ENCODE results near the gene WFIKKN2. TPM values are rescaled to one million over a fixed set of nuclear protein-coding genes. Genes with fewer than 3 reads are reported as not detected.

WFIKKN2 gene
- total and polyA plus RNA-seq, 4 experiments from 2014 or later = not detected

GRCh38 chr17:50797135-50797810, 38.1 kb upstream of the WFIKKN2 start:
- no peak overlapping the region for H3K27ac Mint-ChIP-seq

GRCh38 chr17:50798424-50799288, 36.7 kb upstream of the WFIKKN2 start:
- intact Hi-C loops (cut with micrococcal nuclease) = no loop called here
- POLR2A ChIA-PET (ENCODE audit: partially characterized antibody) = no interaction called here

More at GRCh38 chr17:50797135-50797810, 38.1 kb upstream of the WFIKKN2 start:
- Mint-ChIP-seq H3K4me1 (no peaks in the 10 kb centered on the region), H3K36me3 (no peaks in the 10 kb centered on the region), H3K27me3 (no peaks in the 10 kb centered on the region), H3K9me3 (no peaks in the 10 kb centered on the region), H3K4me3 (no peak overlapping the region)
- Histone ChIP-seq H3K27ac (ENCODE audit: low read depth, low read length) (no peak overlapping the region), H3K36me3 (ENCODE audit: insufficient read depth, low read length) (no peaks in the 10 kb centered on the region), H3K27me3 (ENCODE audit: insufficient read depth, low read length) (no peaks in the 10 kb centered on the region), H3K9me3 (ENCODE audit: control insufficient read depth in 1 of 2, low read length in 2 of 2) (no peaks in the 10 kb centered on the region), H3K4me3 (ENCODE audit: low read length in 2 of 2) (no peak overlapping the region), H3K4me1 (ENCODE audit: insufficient read depth, low read length) (no peaks in the 10 kb centered on the region)
- ChIA-PET CTCF (ENCODE audit: partially characterized antibody) (interaction anchor here (0.6 to 1.4 kb wide), 2 partner anchors 11 to 59 kb away, joined by 3 to 4 read pairs; no protein-coding TSS in a partner anchor), POLR2A (ENCODE audit: partially characterized antibody) (no interaction called here)
- intact Hi-C loops (cut with micrococcal nuclease) = no loop called here
- no peak for DNase-seq

DNA sequence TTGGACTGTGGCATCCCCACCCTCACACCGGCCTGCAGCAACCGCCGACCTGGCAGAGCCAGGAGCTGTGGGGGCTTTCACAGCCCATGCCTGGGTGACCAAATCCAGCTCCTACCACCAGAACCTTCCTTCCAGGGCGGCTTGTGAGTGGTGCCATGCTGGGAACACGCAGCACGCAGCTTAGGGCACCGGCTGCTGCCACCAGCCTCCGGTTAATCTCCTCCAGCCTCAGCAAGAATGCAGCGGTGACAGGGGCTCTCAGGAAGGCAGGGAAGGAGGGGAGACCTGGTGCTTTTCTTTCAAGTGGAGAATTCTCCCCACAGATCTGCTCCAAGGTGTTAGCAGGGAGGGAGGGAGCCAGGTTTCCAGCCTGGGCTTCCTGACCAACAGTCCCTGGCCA, 35.8 kb upstream of the WFIKKN2 start:
- H3K4me1 ChIP-seq (ENCODE audit: insufficient read depth, low read length) = no peaks in the 10 kb centered on the region
- intact Hi-C loops (cut with micrococcal nuclease) = no loop called here
- H3K9me3 ChIP-seq (ENCODE audit: control insufficient read depth in 1 of 2, low read length in 2 of 2) = no peaks in the 10 kb centered on the region
- no peak overlapping the region for H3K4me3 ChIP-seq (ENCODE audit: low read length in 2 of 2)
- Mint-ChIP-seq H3K27me3 (no peaks in the 10 kb centered on the region), H3K4me1 (no peaks in the 10 kb centered on the region), H3K9me3 (no peaks in the 10 kb centered on the region), H3K36me3 (no peaks in the 10 kb centered on the region), H3K27ac (peak overlapping the region in 1 of 7 donors; percentile 35), H3K4me3 (no peak overlapping the region)
- no peaks in the 10 kb centered on the region for H3K36me3 ChIP-seq (ENCODE audit: insufficient read depth, low read length)
- DNase-seq = no peak
- ChIA-PET CTCF (ENCODE audit: partially characterized antibody) (interaction anchor here (1.3 to 3.1 kb wide), 2 partner anchors 16 to 18 kb away, joined by 5 to 9 read pairs; no protein-coding TSS in a partner anchor), POLR2A (ENCODE audit: partially characterized antibody) (no interaction called here)
- H3K27ac ChIP-seq (ENCODE audit: low read depth, low read length) = no peak overlapping the region
- H3K27me3 ChIP-seq (ENCODE audit: insufficient read depth, low read length) = no peaks in the 10 kb centered on the region

More at GRCh38 chr17:50798424-50799288, 36.7 kb upstream of the WFIKKN2 start:
- Mint-ChIP-seq H3K36me3 (no peaks in the 10 kb centered on the region), H3K9me3 (no peaks in the 10 kb centered on the region), H3K4me3 (no peak overlapping the region), H3K27ac (peak overlapping the region in 1 of 7 donors; percentile 46), H3K4me1 (no peaks in the 10 kb centered on the region), H3K27me3 (no peaks in the 10 kb centered on the region)
- Histone ChIP-seq H3K27ac (ENCODE audit: low read depth, low read length) (no peak overlapping the region), H3K36me3 (ENCODE audit: insufficient read depth, low read length) (no peaks in the 10 kb centered on the region), H3K4me3 (ENCODE audit: low read length in 2 of 2) (no peak overlapping the region), H3K4me1 (ENCODE audit: insufficient read depth, low read length) (no peaks in the 10 kb centered on the region), H3K9me3 (ENCODE audit: control insufficient read depth in 1 of 2, low read length in 2 of 2) (no peaks in the 10 kb centered on the region), H3K27me3 (ENCODE audit: insufficient read depth, low read length) (no peaks in the 10 kb centered on the region)
- CTCF ChIA-PET (ENCODE audit: partially characterized antibody) = interaction anchor here (1.3 to 3.1 kb wide), 2 partner anchors 15 to 19 kb away, joined by 5 to 9 read pairs; no protein-coding TSS in a partner anchor
- DNase-seq = no peak

- no peaks in the 10 kb centered on the region for H3K27me3 Mint-ChIP-seq
- CTCF ChIA-PET (ENCODE audit: partially characterized antibody) = interaction anchor here (3.1 kb wide), 1 partner anchor 17 kb away, joined by 9 read pairs; no protein-coding TSS in a partner anchor
- H3K4me3 Mint-ChIP-seq = no peak overlapping the region
- no peak overlapping the region for H3K27ac Mint-ChIP-seq
- H3K36me3 Mint-ChIP-seq = no peaks in the 10 kb centered on the region
- H3K4me1 Mint-ChIP-seq = no peaks in the 10 kb centered on the region
- Histone ChIP-seq H3K4me1 (ENCODE audit: insufficient read depth, low read length) (no peaks in the 10 kb centered on the region), H3K27me3 (ENCODE audit: insufficient read depth, low read length) (no peaks in the 10 kb centered on the region), H3K27ac (ENCODE audit: low read depth, low read length) (no peak overlapping the region), H3K9me3 (ENCODE audit: control insufficient read depth in 1 of 2, low read length in 2 of 2) (no peaks in the 10 kb centered on the region), H3K4me3 (ENCODE audit: low read length in 2 of 2) (no peak overlapping the region), H3K36me3 (ENCODE audit: insufficient read depth, low read length) (no peaks in the 10 kb centered on the region)
- DNase-seq = no peak
- POLR2A ChIA-PET (ENCODE audit: partially characterized antibody) = no interaction called here
- intact Hi-C loops (cut with micrococcal nuclease) = no loop called here
- H3K9me3 Mint-ChIP-seq = no peaks in the 10 kb centered on the region
These were observed 35.1 kb upstream of the WFIKKN2 start for GRCh38 chr17:50800196-50800700.

GRCh38 chr17:50802609-50803571, 32.5 kb upstream of the WFIKKN2 start:
- H3K4me3 Mint-ChIP-seq = no peak overlapping the region
- Histone ChIP-seq H3K36me3 (ENCODE audit: insufficient read depth, low read length) (no peaks in the 10 kb centered on the region), H3K9me3 (ENCODE audit: control insufficient read depth in 1 of 2, low read length in 2 of 2) (no peaks in the 10 kb centered on the region), H3K4me1 (ENCODE audit: insufficient read depth, low read length) (no peaks in the 10 kb centered on the region), H3K4me3 (ENCODE audit: low read length in 2 of 2) (no peak overlapping the region), H3K27ac (ENCODE audit: low read depth, low read length) (no peak overlapping the region), H3K27me3 (ENCODE audit: insufficient read depth, low read length) (no peaks in the 10 kb centered on the region)
- ChIA-PET CTCF (ENCODE audit: partially characterized antibody) (interaction anchor here (1.0 to 2.6 kb wide), 3 partner anchors 14 to 20 kb away, joined by 3 to 7 read pairs (median 4); no protein-coding TSS in a partner anchor), POLR2A (ENCODE audit: partially characterized antibody) (no interaction called here)
- no peaks in the 10 kb centered on the region for H3K36me3 Mint-ChIP-seq
- H3K4me1 Mint-ChIP-seq = no peaks in the 10 kb centered on the region
- no peak overlapping the region for H3K27ac Mint-ChIP-seq
- H3K9me3 Mint-ChIP-seq = no peaks in the 10 kb centered on the region
- no peaks in the 10 kb centered on the region for H3K27me3 Mint-ChIP-seq
- intact Hi-C loops (cut with micrococcal nuclease) = no loop called here
- no peak for DNase-seq

DNA sequence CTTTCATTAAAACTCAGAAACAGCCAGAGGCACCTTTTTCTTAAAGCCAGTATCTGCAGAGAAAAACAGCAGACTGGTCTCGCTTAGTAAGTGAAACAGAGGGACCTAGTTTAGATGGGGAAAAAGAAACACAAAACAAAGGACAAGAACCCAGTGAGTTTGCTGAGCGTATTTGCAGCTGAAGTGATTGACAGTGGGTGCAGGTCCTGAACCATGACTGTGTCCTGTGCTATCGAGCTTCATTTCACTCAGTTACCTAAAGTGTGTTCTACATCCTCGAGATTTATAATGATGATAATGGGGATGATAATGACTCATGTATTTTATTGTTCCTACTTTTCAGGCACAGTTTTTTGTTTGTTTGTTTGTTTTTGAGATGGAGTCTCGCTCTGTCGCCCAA, 31.7 kb upstream of the WFIKKN2 start:
- POLR2A ChIA-PET (ENCODE audit: partially characterized antibody) = no interaction called here
- Mint-ChIP-seq H3K27me3 (no peaks in the 10 kb centered on the region), H3K9me3 (no peaks in the 10 kb centered on the region), H3K4me1 (no peaks in the 10 kb centered on the region), H3K4me3 (no peak overlapping the region), H3K27ac (no peak overlapping the region), H3K36me3 (no peaks in the 10 kb centered on the region)
- Histone ChIP-seq H3K4me1 (ENCODE audit: insufficient read depth, low read length) (no peaks in the 10 kb centered on the region), H3K9me3 (ENCODE audit: control insufficient read depth in 1 of 2, low read length in 2 of 2) (no peaks in the 10 kb centered on the region), H3K36me3 (ENCODE audit: insufficient read depth, low read length) (no peaks in the 10 kb centered on the region), H3K27me3 (ENCODE audit: insufficient read depth, low read length) (no peaks in the 10 kb centered on the region), H3K4me3 (ENCODE audit: low read length in 2 of 2) (no peak overlapping the region), H3K27ac (ENCODE audit: low read depth, low read length) (no peak overlapping the region)
- no peak for DNase-seq
- CTCF ChIA-PET (ENCODE audit: partially characterized antibody) = interaction anchor here (2.6 kb wide), 1 partner anchor 20 kb away, joined by 7 read pairs; no protein-coding TSS in a partner anchor
- intact Hi-C loops (cut with micrococcal nuclease) = no loop called here
